ENCODE data around the gene SERTAD4.

Gene SERTAD4

DNA sequence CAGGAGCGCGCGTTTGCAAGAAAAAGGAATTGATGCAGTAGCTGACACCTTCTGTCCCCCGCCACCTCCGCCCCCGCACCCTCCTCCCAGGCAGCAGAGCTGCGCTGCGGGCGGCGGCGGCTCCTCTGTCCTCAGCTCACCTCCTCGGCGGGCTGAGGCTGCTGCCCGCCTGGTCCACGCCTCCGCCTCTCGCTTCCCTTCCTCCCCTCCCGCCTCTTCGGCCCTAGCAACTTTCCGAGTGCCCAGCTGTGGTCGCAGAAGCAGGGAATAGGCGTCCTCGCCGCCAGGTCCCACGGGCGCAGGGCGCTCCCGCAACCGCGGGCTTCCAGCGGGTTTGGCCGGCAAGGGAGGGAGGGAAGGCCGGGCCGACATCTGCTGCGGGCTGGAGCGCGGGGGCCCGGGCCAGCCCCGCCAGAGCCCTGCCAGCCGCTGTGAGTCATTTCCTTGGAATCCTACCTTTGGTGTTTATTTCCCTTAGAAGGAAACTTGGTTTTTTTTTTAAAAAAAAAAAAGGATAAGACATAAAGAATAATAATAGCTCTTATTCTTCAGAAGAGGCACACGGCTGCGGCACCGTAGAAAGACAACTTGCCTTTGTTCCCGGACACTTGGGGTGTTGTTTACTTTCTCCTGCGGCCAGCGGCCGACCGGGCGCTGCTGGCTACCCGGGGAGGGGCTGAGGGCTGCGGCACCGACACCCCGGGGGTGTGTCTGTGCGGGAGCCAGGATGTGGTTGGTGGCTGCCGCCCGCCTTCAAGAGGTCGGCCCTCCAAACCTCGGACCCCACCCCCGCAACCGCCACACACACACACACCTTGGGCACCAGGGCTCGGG is 1.1 kb downstream of the SERTAD4 start:
- no peak for DNase-seq

DNA sequence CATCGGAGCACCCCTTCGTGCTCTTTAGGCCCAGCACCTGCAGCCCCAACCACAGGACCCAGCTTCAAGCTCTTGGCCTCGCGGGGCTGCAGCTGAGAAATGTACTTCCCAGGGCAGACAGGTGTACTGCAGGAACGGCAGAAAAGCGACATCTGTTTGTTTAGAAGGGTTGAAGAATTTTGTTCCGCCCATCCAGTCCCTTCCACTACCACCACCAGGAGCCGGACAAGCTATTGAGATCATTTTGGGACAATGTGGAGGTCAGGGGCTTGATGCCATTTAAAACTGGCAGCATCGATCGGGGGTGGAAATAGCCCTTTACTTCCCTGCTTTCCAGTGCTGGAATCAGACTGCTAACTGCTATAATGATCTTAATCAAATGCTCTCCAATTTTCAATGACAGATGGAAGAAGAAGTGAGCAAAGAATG is 1.7 kb downstream of the SERTAD4 start:
- DNase-seq, result no peak

DNA sequence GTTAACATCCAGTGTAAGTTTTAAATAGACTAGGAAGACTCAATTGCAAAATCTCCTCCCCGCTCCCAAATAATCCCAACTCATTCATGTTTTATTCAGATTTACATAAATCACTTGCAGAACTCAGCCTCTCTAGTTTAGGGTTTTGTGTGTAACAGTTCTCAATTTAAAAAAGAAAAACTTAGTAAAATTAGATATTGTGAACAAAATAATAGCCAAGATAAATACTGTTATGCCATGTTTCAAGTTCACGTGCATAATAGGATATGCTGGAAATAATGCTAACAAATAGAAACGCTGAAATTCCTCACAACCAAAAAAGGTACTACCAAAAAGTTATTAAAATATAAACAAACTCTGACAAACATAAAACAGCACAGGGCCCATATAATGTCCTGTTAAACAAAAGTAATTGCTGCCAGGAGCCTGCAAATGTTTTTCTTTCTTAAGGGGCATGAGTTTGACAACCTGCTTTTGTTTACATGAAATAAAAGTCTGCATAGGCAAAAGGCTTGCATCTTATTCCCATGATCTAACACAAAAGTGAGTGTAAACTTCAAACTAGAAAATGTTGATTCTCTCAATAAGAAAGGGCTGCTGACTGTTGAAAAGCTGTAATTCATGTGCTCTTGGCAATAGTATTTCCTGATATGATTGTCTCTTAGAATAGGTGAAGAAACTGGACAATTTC is 2.9 kb downstream of the SERTAD4 start:
- no peak for DNase-seq

DNA sequence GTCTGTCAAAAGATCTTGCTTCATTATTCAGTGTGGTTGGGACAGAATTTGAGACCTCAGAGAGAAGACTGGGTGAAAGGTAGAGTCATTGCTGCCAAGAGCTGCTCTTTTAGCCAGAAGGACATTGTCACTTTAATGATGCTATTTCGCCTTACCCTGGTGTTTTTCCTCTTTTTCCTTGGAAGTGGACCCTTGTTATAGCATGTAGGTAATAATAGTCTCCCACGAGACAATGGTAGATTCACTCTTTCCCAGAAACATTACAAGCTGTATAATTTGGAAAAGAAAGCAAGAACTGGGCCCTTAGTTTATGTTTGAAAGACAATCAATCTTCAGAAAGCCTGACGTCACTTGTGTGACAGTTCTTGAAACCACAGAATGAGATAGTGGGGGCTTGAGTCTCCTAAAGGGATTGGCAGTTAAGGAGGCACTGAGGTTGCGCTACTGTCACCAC is 3.8 kb downstream of the SERTAD4 start:
- no peak for DNase-seq

- DNase-seq, result no peak
Measured at GRCh38 chr1:210236840-210237409, 4.3 kb downstream of the SERTAD4 start.

DNA sequence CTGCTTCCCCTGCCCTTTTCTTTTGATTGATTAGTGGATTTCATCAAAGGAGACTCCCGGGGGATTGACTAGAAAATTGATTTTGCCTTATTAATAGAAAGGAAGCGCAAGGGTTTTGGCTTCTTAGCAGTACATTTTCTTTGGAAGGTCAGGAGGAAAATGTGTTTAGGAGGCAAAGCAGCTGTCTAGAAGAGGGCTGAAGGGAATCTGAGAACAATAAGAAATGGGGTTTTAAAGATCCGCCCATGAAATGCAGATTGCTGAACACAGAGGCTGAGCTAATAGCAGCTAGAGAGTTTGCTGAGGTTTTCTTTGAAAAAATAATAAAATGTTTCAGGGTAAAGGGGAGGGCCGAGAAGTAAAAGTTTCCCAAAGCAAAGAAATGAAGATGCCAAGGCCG is 4.9 kb downstream of the SERTAD4 start:
- no peak for DNase-seq

GRCh38 chr1:210237981-210238380 is 5.4 kb downstream of the SERTAD4 start:
- DNase-seq, result no peak

- no peak for DNase-seq
Measured at GRCh38 chr1:210239349-210240111, 6.9 kb downstream of the SERTAD4 start.

- DNase-seq, result no peak
Measured at GRCh38 chr1:210241121-210241520, 8.5 kb downstream of the SERTAD4 start.

GRCh38 chr1:210244746-210245367 is 12.3 kb downstream of the SERTAD4 start:
- DNase-seq, result no peak

DNA sequence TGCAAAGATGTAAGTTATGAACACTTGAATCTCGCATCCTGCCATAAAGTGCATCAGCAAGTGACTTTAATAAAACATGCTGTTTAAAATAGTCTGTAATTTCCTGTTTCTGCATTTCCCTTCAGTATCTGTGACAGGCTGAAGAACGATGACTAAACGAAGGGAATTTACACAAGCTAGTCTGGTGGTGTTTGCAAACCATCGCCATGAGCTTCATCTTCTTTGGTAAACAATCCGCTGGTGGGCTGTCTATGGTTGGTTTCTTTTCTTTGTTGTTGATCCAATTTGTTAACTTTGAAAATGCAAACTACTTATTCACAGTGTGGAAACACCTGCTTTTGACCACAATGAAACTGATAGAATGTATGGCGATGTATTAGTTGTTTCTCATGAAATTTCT is 13.9 kb downstream of the SERTAD4 start:
- no peak for DNase-seq

DNA sequence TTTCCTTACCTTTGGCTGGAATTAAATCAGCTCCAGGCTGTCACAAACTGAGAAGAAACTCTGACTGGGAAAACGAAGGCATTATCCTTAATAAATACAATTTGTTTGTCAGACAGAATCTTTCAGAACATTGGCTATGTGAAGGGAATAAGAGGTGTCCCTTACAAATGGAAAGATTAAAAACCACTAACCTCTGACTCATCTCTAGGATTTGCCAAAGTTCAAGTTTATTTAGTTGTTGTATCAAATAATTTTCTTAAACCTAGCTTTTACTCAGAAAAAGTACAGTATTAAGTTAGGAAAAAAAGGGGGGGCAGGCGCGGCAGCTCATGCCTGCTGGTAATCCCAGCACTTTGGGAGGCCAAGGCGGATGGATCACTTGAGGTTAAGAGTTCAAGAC is 15.7 kb downstream of the SERTAD4 start:
- no peak for DNase-seq

- no peak for DNase-seq
Measured at GRCh38 chr1:210250665-210250997, 18.0 kb downstream of the SERTAD4 start.

DNA sequence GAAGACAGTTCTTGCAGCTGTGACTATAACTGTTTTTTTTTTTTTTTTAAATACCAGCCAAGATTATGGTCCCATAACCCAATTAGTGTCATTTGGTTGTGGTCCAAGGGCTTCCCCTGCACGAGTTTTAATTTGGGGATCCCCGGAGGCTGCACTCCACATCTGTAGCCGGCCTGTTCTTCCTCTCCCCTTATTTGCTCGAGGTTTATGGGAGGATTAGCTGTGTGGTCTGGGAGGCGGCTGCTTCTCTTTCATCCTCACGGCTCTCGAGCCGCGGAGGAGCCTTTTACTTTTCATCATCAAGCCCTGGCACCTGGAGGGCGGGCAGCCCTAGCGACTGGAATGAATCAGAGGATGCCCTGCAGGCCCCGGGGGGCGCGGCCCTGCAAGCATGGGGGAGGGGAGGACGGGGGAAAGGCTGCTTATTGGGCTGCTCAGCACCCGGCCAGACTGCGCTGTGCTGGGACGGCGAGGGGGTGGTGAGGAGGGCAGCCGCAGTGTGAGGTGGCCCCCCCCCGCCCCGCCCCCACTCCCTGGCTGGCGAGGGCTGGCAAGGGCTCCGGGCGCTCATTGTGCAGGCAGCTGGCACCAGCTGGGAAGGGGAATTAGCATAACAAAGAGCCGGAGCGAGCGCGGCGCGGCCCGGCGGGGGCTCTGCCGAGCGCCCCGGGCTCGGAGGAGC is 18.5 kb downstream of the SERTAD4 start:
- no peak for DNase-seq

- no peak for DNase-seq
Measured at GRCh38 chr1:210251680-210252490, 19.3 kb downstream of the SERTAD4 start.

GRCh38 chr1:210252621-210253051 is 20.0 kb downstream of the SERTAD4 start:
- no peak for DNase-seq

- no peak for DNase-seq
Measured at GRCh38 chr1:210254298-210254697, 21.7 kb downstream of the SERTAD4 start.

DNA sequence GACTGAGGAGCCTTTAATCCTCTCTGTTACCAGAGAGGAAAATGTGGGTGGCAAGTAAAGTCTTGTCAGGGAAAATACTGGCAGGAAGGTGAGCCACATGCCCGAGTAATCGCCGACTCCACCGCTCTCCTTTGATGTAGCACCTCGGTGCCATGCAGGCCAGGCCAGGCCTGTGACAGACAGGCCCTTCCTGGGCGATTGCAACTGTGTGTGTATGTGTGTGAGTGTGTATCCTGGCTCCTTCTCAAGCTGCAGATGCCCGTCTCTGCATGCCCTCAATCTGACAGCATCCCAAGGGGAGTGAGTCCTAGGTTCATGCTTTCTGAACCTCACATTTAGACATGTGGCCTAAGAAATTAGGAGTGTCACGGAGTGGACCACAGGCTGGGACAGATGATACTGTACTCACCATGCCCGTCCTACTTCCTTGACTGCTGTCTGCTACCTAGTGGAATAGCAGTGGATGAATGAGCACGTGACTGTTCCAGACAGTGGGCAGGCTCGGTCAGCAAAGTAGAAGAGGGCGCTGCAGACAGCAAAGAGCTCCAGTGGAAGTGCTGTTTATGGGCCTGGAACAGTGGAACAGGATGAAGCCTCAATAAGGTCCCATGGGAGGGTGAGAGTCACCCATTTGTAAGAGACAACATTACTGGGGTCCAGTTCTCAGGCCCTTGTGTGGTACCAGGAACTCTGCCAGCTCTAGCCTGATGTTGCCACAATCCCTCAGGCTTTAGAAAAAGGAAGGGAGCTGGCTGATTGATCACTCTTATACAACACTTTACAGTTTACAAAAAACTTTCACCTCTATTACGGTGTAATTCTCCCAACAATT is 25.3 kb downstream of the SERTAD4 start:
- DNase-seq, result no peak

DNA sequence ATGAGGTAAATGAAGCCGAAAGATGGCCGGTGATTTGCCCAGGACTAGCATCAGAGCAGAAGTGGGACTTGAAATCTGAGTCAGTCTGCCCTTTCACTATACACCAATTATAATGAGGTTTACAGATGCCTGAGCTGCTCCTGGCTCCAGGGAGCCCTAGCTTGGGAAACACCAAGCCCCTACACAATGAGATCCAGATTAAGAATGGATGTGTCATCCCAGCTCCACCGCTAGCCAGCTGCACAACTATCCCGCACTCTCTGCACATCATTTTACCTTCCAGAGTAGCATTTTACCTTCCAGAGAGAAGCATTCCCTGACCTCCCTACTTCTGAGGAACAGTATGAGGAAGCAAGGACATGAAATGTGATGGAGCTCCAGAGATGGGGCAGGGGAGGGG is 27.0 kb downstream of the SERTAD4 start:
- DNase-seq, result no peak

DNA sequence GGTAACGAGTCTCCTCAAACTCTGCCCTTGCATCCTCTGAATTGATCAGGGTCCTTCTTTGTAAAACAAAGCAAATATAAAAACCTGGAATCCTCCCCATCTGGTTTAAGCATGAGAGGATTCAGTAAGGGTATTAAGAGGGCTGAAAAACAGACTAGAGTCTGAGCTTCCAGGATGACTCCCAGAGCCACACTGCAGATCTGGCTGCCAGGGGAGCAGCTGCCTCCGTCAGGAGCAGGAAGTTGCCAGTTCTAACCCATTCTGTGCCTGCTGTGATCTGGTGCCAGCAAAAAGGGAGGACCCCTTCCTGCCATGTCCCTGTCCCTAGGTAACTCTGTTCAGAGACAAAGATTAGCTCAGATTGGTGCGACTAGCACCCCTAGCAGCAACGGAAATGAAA is 27.5 kb downstream of the SERTAD4 start:
- no peak for DNase-seq
